K562 (cell line): ENCODE measurements around the gene SHANK1. TPM values are rescaled to one million over a fixed set of nuclear protein-coding genes. Genes with fewer than 3 reads are reported as not detected.

Experiments used
- ATAC-seq: fragments of 200-7000 bp; cut with Tn5 transposase; 3 replicates; pipeline ENCODE4 v1.9.1; 2020; ENCODE audit warnings: moderate library complexity
- BruUV-seq: library from RNA; stranded (reverse); fragments of 400-500 nt; replicated peaks from 2 replicates; lab custom pipeline; 2021; lab: Mats Ljungman, UMichigan
- CTCF ChIA-PET: fragments of 300-600 bp; formaldehyde crosslinking; extraction: SDS; loops from one replicate; lab custom pipeline; 2021; ENCODE audit warnings: low intra/inter-chr PET ratio; lab: Yijun Ruan, JAX
- POLR2A ChIA-PET: fragments of 300-600, 350-650 bp; sonication (Branson Sonifier 250); formaldehyde crosslinking; extraction: SDS; loops from one replicate; lab custom pipeline; 2021; ENCODE audit warnings: antibody characterized with exemption, inconsistent platforms; lab: Yijun Ruan, JAX
- DNase-seq, 4 experiments: peaks; one replicate each; pipeline versions ENCODE4 v3.0.0 to v3.0.0-alpha.2; 2011 to 2018; ENCODE audit warnings: low spot score in 3 of 4, mixed read lengths in 3 of 4; ENCODE audit errors: extremely low read depth in 1 of 4
- FAIRE-seq: peaks from 2 replicates; lab custom pipeline; 2011; peaks lifted over from hg19 to GRCh38; lab: Jason Lieb, UNC
- H2AFZ ChIP-seq: 2 replicates; pipeline ENCODE4 v1.6.0; 2011; ENCODE audit warnings: low read depth, low read length, control low read depth, inconsistent platforms
- H3K27ac ChIP-seq: fragments of 200-600 bp; 3 replicates; pipeline ENCODE4 v1.8.0; 2011; ENCODE audit warnings: low read depth, mild to moderate bottlenecking, control low read depth, inconsistent platforms, low read length, moderate library complexity, mixed read lengths; ENCODE audit errors: extremely low read depth
- H3K27me3 ChIP-seq, 2 experiments: fragments of 300-600 bp in 1 of 2; 2 replicates in 1 of 2; 3 replicates in 1 of 2; pipeline versions ENCODE4 v1.6.0 to v1.8.0; 2011; ENCODE audit warnings: inconsistent platforms in 2 of 2, low read length in 2 of 2, mild to moderate bottlenecking in 1 of 2, mixed read lengths in 1 of 2, moderate library complexity in 1 of 2; ENCODE audit not compliant: control insufficient read depth in 2 of 2, insufficient read depth in 2 of 2
- H3K36me3 ChIP-seq: fragments of 300-600 bp; 3 replicates; pipeline ENCODE4 v1.8.0; 2011; ENCODE audit warnings: mild to moderate bottlenecking, low read length, inconsistent platforms; ENCODE audit not compliant: control insufficient read depth, insufficient read depth
- H3K4me1 ChIP-seq, 2 experiments: fragments of 200-600 bp in 1 of 2; replicated peaks in 1 of 2; 2 replicates in 1 of 2; 3 replicates in 1 of 2; pipeline versions ENCODE4 v1.5.1 to v1.8.0; 2011; ENCODE audit warnings: inconsistent platforms in 2 of 2, low read length in 2 of 2, mild to moderate bottlenecking in 1 of 2, mixed read lengths in 1 of 2, moderate library complexity in 1 of 2; ENCODE audit not compliant: control insufficient read depth in 2 of 2, insufficient read depth in 2 of 2
- H3K4me2 ChIP-seq: 2 replicates; pipeline ENCODE4 v1.6.1; 2011; ENCODE audit warnings: low read length, control low read depth, inconsistent platforms, mixed read lengths; ENCODE audit not compliant: insufficient read depth
- H3K4me3 ChIP-seq: fragments of 200-600 bp; sonication (generic), shearing (Covaris generic); 2 replicates; pipeline ENCODE4 v1.5.1; 2016; ENCODE audit warnings: control low read depth, inconsistent platforms
- H3K79me2 ChIP-seq: fragments of 200-600 bp; 3 replicates; pipeline ENCODE4 v1.8.0; 2011; ENCODE audit warnings: low read length, inconsistent platforms; ENCODE audit not compliant: control insufficient read depth, insufficient read depth
- H3K9ac ChIP-seq, 2 experiments: 2 replicates each; pipeline versions ENCODE4 v1.6.0 to v1.6.1; 2011; ENCODE audit warnings: low read depth in 2 of 2, low read length in 2 of 2, control low read depth in 1 of 2, inconsistent platforms in 1 of 2, mild to moderate bottlenecking in 1 of 2, mixed read lengths in 1 of 2; ENCODE audit not compliant: insufficient read depth in 1 of 2
- H3K9me1 ChIP-seq: one replicate; pipeline ENCODE4 v1.6.0; 2011; ENCODE audit warnings: inconsistent platforms, mild to moderate bottlenecking, low read length, moderate library complexity; ENCODE audit not compliant: control insufficient read depth, insufficient read depth
- H3K9me3 ChIP-seq: replicated peaks from 2 replicates; pipeline ENCODE4 v1.5.1; 2011; ENCODE audit warnings: low read depth, low read length, inconsistent platforms; ENCODE audit not compliant: control insufficient read depth, insufficient read depth
- H4K20me1 ChIP-seq: replicated peaks from 2 replicates; pipeline ENCODE4 v1.6.1; 2011; ENCODE audit warnings: low read length, inconsistent platforms, mixed read lengths; ENCODE audit not compliant: control insufficient read depth, insufficient read depth
- EGR1 ChIP-seq: fragments of 450-650 bp; conservative IDR thresholded peaks from 2 replicates; pipeline ENCODE4 v1.6.1; 2017; ENCODE audit warnings: mild to moderate bottlenecking
- MIER1 ChIP-seq: fragments of 450-650 bp; IDR thresholded peaks from 2 replicates; pipeline ENCODE4 v1.6.1; 2016; ENCODE audit warnings: antibody characterized with exemption, mild to moderate bottlenecking, low read depth
- MTA1 ChIP-seq: fragments of 450-650 bp; IDR thresholded peaks from 2 replicates; pipeline ENCODE4 v1.6.1; 2017; ENCODE audit warnings: borderline replicate concordance
- NFYB ChIP-seq: IDR thresholded peaks from 2 replicates; pipeline ENCODE4 v1.6.1; 2011; ENCODE audit warnings: mild to moderate bottlenecking, moderate library complexity; ENCODE audit not compliant: insufficient read length; ENCODE audit errors: extremely low read depth
- PURB ChIP-seq: sonication (generic); formaldehyde crosslinking; IDR thresholded peaks from 2 replicates; pipeline ENCODE4 v1.9.0; 2021; ENCODE audit warnings: low read depth, mild to moderate bottlenecking, missing genetic modification reagents
- SUPT5H ChIP-seq: fragments of 450-650 bp; IDR thresholded peaks from 2 replicates; pipeline ENCODE4 v1.6.1; 2016
- TARDBP ChIP-seq: fragments of 450-650 bp; IDR thresholded peaks from 2 replicates; pipeline ENCODE4 v1.6.1; 2016
- TSC22D4 ChIP-seq: fragments of 450-650 bp; IDR thresholded peaks from 2 replicates; pipeline ENCODE4 v1.6.1; 2016; ENCODE audit warnings: missing genetic modification characterization, missing biosample characterization, control low read depth
- ZKSCAN1 ChIP-seq: fragments of 150-350 bp; IDR thresholded peaks from 2 replicates; pipeline ENCODE4 v1.6.1; 2016; ENCODE audit warnings: low read depth, low read length
- WGBS: fragments of 100-300 bp; shearing (Covaris generic); methylation state at CpG from one replicate; pipeline ENCODE4 v1.1.6; 2016; ENCODE audit warnings: low coverage, mixed read lengths; ENCODE audit not compliant: insufficient coverage; ENCODE audit errors: missing lambda C conversion rate; 5-methylcytosine and 5-hydroxymethylcytosine counted together
- in situ Hi-C: fragments of 300-500 bp; cut with MboI; formaldehyde crosslinking; loops from 4 replicates; pipeline ENCODE4 v1.15.0; 2018; ENCODE audit warnings: inconsistent platforms, mixed read lengths
- intact Hi-C: fragments of 100-400 bp; cut with micrococcal nuclease; formaldehyde crosslinking; loops from 2 replicates; pipeline ENCODE4 v1.14.2; 2022
- polyA plus RNA-seq, 8 experiments: library from polyadenylated mRNA; depleted of rRNA in 4 of 8; stranded (reverse) in 5 of 8; unstranded in 3 of 8; fragments of >200 nt; fragmentation: Nextera tagmentation in 2 of 8; fragmentation: Illumina TruSeq in 1 of 8; extraction: Ambion mirVana in 2 of 8; extraction: Trizol in 1 of 8; gene quantifications; 2 replicates each; pipeline versions ENCODE4 v1.2.1 to v1.2.3, GENCODE V29; 2011 to 2014; ENCODE audit warnings: inconsistent platforms in 1 of 8, missing spikeins in 1 of 8
- total RNA-seq, 7 experiments: library from RNA; depleted of rRNA in 6 of 7; stranded (reverse); fragments of >200 nt in 6 of 7; fragmentation: Illumina TruSeq in 2 of 7; extraction: Trizol in 2 of 7; gene quantifications; 2 replicates each; pipeline versions ENCODE4 v1.2.1 to v1.2.3, GENCODE V29; 2011 to 2021; ENCODE audit warnings: low replicate concordance in 1 of 7

The SHANK1 gene
- total and polyA plus RNA-seq, 9 of the 15 experiments (the other 6 are each of a cell fraction or from before 2014, with no cell fraction given) = 0.33 to 1.3 (median 0.55) TPM; not detected in 2

GRCh38 chr19:50669302-50670101 is 50.1 kb downstream of the SHANK1 start (continued):
- no peak for TF ChIP-seq NFYB
- TF ChIP-seq SUPT5H = no peak
- no peak for TF ChIP-seq PURB (CRISPR knock-in tag)
- 0 out of 2 replicates have a peak, but pooled peaks have one; percentile 45 for TF ChIP-seq MTA1

DNA sequence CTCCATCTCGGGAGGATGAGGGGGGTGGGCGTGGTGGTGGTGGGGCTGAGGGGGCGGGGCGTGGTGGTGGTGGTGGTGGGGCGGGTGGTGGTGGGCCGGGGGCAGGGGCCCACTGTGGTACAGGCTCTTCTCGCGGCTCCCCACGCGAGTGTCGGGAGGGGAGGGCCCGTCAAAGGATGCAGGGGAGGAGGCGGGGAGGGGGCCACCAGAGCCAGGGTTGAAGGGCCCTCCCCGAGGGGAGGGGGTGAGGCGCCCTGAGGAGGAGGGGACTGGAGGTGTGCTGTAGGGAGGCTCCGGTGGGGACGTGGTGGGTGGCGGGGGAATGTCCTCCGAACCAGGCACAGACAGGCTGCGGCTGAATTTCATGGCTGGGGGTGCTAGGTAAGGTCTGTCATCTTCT is 50.7 kb downstream of the SHANK1 start:
- no peaks in the 10 kb centered on the region for H3K9me1 ChIP-seq
- CTCF ChIA-PET = interaction anchor here (0.6 to 1.6 kb wide), 7 partner anchors 61 to 253 kb away, joined by 3 to 11 read pairs (median 4); no protein-coding TSS in a partner anchor
- 41% methylated on average over 5 of the region's 20 CpGs for whole genome bisulfite sequencing
- no peaks in the 10 kb centered on the region for H3K79me2 ChIP-seq
- H3K4me1 ChIP-seq = peaks cover 0 to 32% of the 10 kb centered on the region in 2 experiments; a peak in 2 of 5 replicates
- peaks cover 9% of the 10 kb centered on the region; the same call in 1 of the 2 replicates for H4K20me1 ChIP-seq
- POLR2A ChIA-PET = interaction anchor here (0.9 kb wide), 1 partner anchor 136 kb away, joined by 3 read pairs; no protein-coding TSS in a partner anchor
- FAIRE-seq = no peak
- H3K4me2 ChIP-seq = no peak overlapping the region
- TF ChIP-seq MIER1 = no peak
- TF ChIP-seq TSC22D4 (tag) = no peak
- TF ChIP-seq TARDBP = no peak
- 0 out of 2 replicates have a peak, but pooled peaks have one; percentile 6 for TF ChIP-seq ZKSCAN1
- TF ChIP-seq EGR1 = 0 out of 2 replicates have a peak, but pooled peaks have one; percentile 4
- H2AFZ ChIP-seq = no peak overlapping the region
- no TSS peak for BruUV-seq
- H3K4me3 ChIP-seq = no peak overlapping the region
- DNase-seq = no peak
- no peak; the same call in 2 of the 3 replicates for ATAC-seq
- no peak overlapping the region for H3K9ac ChIP-seq
- no peak overlapping the region for H3K27ac ChIP-seq
- H3K27me3 ChIP-seq = peaks cover 19 to 38% of the 10 kb centered on the region in 2 experiments
- intact Hi-C loops (no loop called here), in situ Hi-C loops (no loop called here)
- H3K9me3 ChIP-seq = peaks cover 5% of the 10 kb centered on the region
- no peaks in the 10 kb centered on the region for H3K36me3 ChIP-seq
